SKM-1 treated with dmso at 0.1 percent for 144 hours (cell line): ENCODE results near the gene VWC2L.

Experiments used
- DNase-seq: peaks from one replicate; lab custom pipeline; 2025; ENCODE audit not compliant: unreplicated experiment; lab: John Stamatoyannopoulos, UW

VWC2L gene

GRCh38 chr2:214579035-214579434, 168.2 kb downstream of the VWC2L start:
- no peak for DNase-seq

- no peak for DNase-seq
Measured at GRCh38 chr2:214587442-214587841, 176.6 kb downstream of the VWC2L start.

- no peak for DNase-seq
Measured at GRCh38 chr2:214591366-214591765, 180.5 kb downstream of the VWC2L start.

- no peak for DNase-seq
Measured at GRCh38 chr2:214592011-214592410, 181.2 kb downstream of the VWC2L start.

GRCh38 chr2:214593727-214594126, 182.9 kb downstream of the VWC2L start:
- DNase-seq: no peak

GRCh38 chr2:214601852-214602633, 191.2 kb downstream of the VWC2L start:
- no peak for DNase-seq

- DNase-seq: no peak
Measured at GRCh38 chr2:214604861-214605260, 194.0 kb downstream of the VWC2L start.

- no peak for DNase-seq
Measured at GRCh38 chr2:214607051-214607450, 196.2 kb downstream of the VWC2L start.

GRCh38 chr2:214611015-214611414, 200.2 kb downstream of the VWC2L start:
- DNase-seq: no peak

- DNase-seq: no peak
Measured at GRCh38 chr2:214624166-214624760, 213.4 kb downstream of the VWC2L start.

- DNase-seq: no peak
Measured at GRCh38 chr2:214628091-214628490, 217.2 kb downstream of the VWC2L start.
